SK-N-SH treated with all-trans-retinoic acid at 6 μM for 48 hours (cell line): ENCODE results near the gene CCDC117.

Experiments used
- ATAC-seq: fragments of 200-7000 bp; cut with Tn5 transposase; 3 replicates; pipeline ENCODE4 v1.9.1; 2020; ENCODE audit warnings: mild to moderate bottlenecking, moderate library complexity
- ARNTL ChIP-seq: fragments of 450-650 bp; formaldehyde crosslinking; IDR thresholded peaks from 2 replicates; pipeline ENCODE4 v1.5.0; 2020; ENCODE audit warnings: low read depth, mild to moderate bottlenecking, moderate library complexity, borderline replicate concordance
- BACH2 ChIP-seq: fragments of 250-450 bp; sonication (Bioruptor Pico); IDR thresholded peaks from 2 replicates; pipeline ENCODE4 v1.9.0; 2021; ENCODE audit warnings: mild to moderate bottlenecking, borderline replicate concordance
- CREB5 ChIP-seq: fragments of 250-450 bp; sonication (Bioruptor Pico); IDR thresholded peaks from 2 replicates; pipeline ENCODE4 v1.5.1; 2020; ENCODE audit warnings: low read depth, mild to moderate bottlenecking, moderate library complexity
- CSDC2 ChIP-seq: fragments of 250-450 bp; sonication (Bioruptor Pico); IDR thresholded peaks from 2 replicates; pipeline ENCODE4 v1.5.0; 2020; ENCODE audit warnings: mild to moderate bottlenecking, moderate library complexity
- ESRRG ChIP-seq: fragments of 250-450 bp; sonication (Bioruptor Pico); IDR thresholded peaks from 2 replicates; pipeline ENCODE4 v1.6.1; 2021; ENCODE audit warnings: mild to moderate bottlenecking
- GLIS3 ChIP-seq: fragments of 250-450 bp; sonication (Bioruptor Pico); IDR thresholded peaks from 2 replicates; pipeline ENCODE4 v1.5.0; 2020; ENCODE audit warnings: mild to moderate bottlenecking, moderate library complexity
- ISL1 ChIP-seq: fragments of 250-450 bp; sonication (Bioruptor Pico); IDR thresholded peaks from 2 replicates; pipeline ENCODE4 v2.1.2; 2022; ENCODE audit warnings: mild to moderate bottlenecking, moderate library complexity
- PATZ1 ChIP-seq: fragments of 250-450 bp; sonication (Bioruptor Pico); IDR thresholded peaks from 2 replicates; pipeline ENCODE4 v1.8.0; 2020; ENCODE audit warnings: mild to moderate bottlenecking, moderate library complexity, borderline replicate concordance
- POU6F1 ChIP-seq: fragments of 250-450 bp; sonication (Bioruptor Pico); IDR thresholded peaks from 2 replicates; pipeline ENCODE4 v1.8.0; 2021; ENCODE audit warnings: low read depth, mild to moderate bottlenecking, moderate library complexity, borderline replicate concordance
- RARB ChIP-seq: fragments of 250-450 bp; sonication (Bioruptor Pico); IDR thresholded peaks from 2 replicates; pipeline ENCODE4 v1.8.0; 2021; ENCODE audit warnings: mild to moderate bottlenecking, moderate library complexity
- SNAI2 ChIP-seq: fragments of 250-450 bp; sonication (Bioruptor Pico); IDR thresholded peaks from 2 replicates; pipeline ENCODE4 v1.5.0; 2020; ENCODE audit warnings: mild to moderate bottlenecking, moderate library complexity
- TCF4 ChIP-seq: fragments of 250-450 bp; sonication (Bioruptor Pico); IDR thresholded peaks from 2 replicates; pipeline ENCODE4 v1.8.0; 2021; ENCODE audit warnings: mild to moderate bottlenecking, moderate library complexity, borderline replicate concordance
- TOX ChIP-seq: fragments of 250-450 bp; sonication (Bioruptor Pico); IDR thresholded peaks from 2 replicates; pipeline ENCODE4 v1.8.0; 2021; ENCODE audit warnings: mild to moderate bottlenecking, moderate library complexity, borderline replicate concordance
- TSHZ2 ChIP-seq: fragments of 250-450 bp; sonication (Bioruptor Pico); IDR thresholded peaks from 2 replicates; pipeline ENCODE4 v1.5.0; 2020; ENCODE audit warnings: mild to moderate bottlenecking, moderate library complexity
- ZC3H10 ChIP-seq: fragments of 250-450 bp; sonication (Bioruptor Pico); IDR thresholded peaks from 2 replicates; pipeline ENCODE4 v1.5.1; 2021; ENCODE audit warnings: mild to moderate bottlenecking, moderate library complexity
- ZFP3 ChIP-seq: fragments of 250-450 bp; sonication (Bioruptor Pico); IDR thresholded peaks from 2 replicates; pipeline ENCODE4 v1.5.0; 2020; ENCODE audit warnings: mild to moderate bottlenecking, moderate library complexity
- ZFP30 ChIP-seq: fragments of 450-650 bp; formaldehyde crosslinking; IDR thresholded peaks from 2 replicates; pipeline ENCODE4 v1.5.0; 2022; ENCODE audit warnings: mild to moderate bottlenecking, moderate library complexity
- ZNF565 ChIP-seq: fragments of 450-650 bp; formaldehyde crosslinking; conservative IDR thresholded peaks from 2 replicates; pipeline ENCODE4 v1.5.0; 2020; ENCODE audit warnings: low read depth, mild to moderate bottlenecking, moderate library complexity

The CCDC117 gene

GRCh38 chr22:28772633-28773460 is at the start of gene CCDC117:
Gene CCDC117 (plus strand): TSS chr22:28772695. CDS start chr22:28772850, 155 bp downstream.
- peak; percentile 96 for ATAC-seq
- TF ChIP-seq ISL1 (CRISPR knock-in tag): 0 out of 2 replicates have a peak, but pooled peaks have one; percentile 19
- peak; percentile 88 for TF ChIP-seq ZFP3 (CRISPR knock-in tag)
- TF ChIP-seq ZC3H10 (CRISPR knock-in tag): no peak
- TF ChIP-seq PATZ1 (CRISPR knock-in tag): no peak
- no peak for TF ChIP-seq RARB (CRISPR knock-in tag)
- no peak for TF ChIP-seq ZNF565
- TF ChIP-seq, all 23 proteins: peak for 2

GRCh38 chr22:28728002-28728401 is 44.5 kb upstream of the CCDC117 start:
- ATAC-seq: no peak
- TF ChIP-seq TSHZ2 (CRISPR knock-in tag) (no peak), GLIS3 (CRISPR knock-in tag) (no peak)
- TF ChIP-seq, all 23 proteins: peak for 0

GRCh38 chr22:28728621-28729313 is 43.7 kb upstream of the CCDC117 start:
- no peak for ATAC-seq
- TF ChIP-seq ZC3H10 (CRISPR knock-in tag) (no peak), TSHZ2 (CRISPR knock-in tag) (no peak), ISL1 (CRISPR knock-in tag) (no peak), GLIS3 (CRISPR knock-in tag) (no peak), CREB5 (CRISPR knock-in tag) (no peak), SNAI2 (CRISPR knock-in tag) (no peak), CSDC2 (no peak), ZFP30 (no peak)
- TF ChIP-seq, all 23 proteins: peak for 0

- ATAC-seq: no peak
- TF ChIP-seq ISL1 (CRISPR knock-in tag) (no peak), ZFP30 (no peak), RARB (CRISPR knock-in tag) (no peak), ZC3H10 (CRISPR knock-in tag) (no peak), ZNF565 (no peak), GLIS3 (CRISPR knock-in tag) (no peak), ESRRG (CRISPR knock-in tag) (no peak), POU6F1 (no peak), BACH2 (CRISPR knock-in tag) (no peak), ARNTL (no peak), TCF4 (CRISPR knock-in tag) (no peak), TOX (CRISPR knock-in tag) (no peak), SNAI2 (CRISPR knock-in tag) (no peak), TSHZ2 (CRISPR knock-in tag) (no peak)
These were observed 42.3 kb upstream of the CCDC117 start for GRCh38 chr22:28730179-28730578.
